Peyer's patch (tissue), 4 donors: ENCODE results near the gene B3GALT6.

Source experiments
- POLR2A ChIP-seq, 2 donors: fragments of 450-650 bp; IDR thresholded peaks; one replicate each; pipeline ENCODE4 v1.5.1; 2017; ENCODE audit warnings: antibody characterized with exemption in 2 of 2, mild to moderate bottlenecking in 2 of 2, moderate library complexity in 2 of 2
- TF ChIP-seq, protein P1 (sequence below), 6 experiments: fragments of 450-650 bp in 4 of 6; fragments of 200-600 bp in 2 of 6; sonication (generic) in 1 of 6; IDR thresholded peaks; one replicate each; pipeline ENCODE4 v1.5.1; 2017 to 2019; ENCODE audit warnings: antibody characterized with exemption in 6 of 6, mild to moderate bottlenecking in 3 of 6, moderate library complexity in 1 of 6

DNA sequence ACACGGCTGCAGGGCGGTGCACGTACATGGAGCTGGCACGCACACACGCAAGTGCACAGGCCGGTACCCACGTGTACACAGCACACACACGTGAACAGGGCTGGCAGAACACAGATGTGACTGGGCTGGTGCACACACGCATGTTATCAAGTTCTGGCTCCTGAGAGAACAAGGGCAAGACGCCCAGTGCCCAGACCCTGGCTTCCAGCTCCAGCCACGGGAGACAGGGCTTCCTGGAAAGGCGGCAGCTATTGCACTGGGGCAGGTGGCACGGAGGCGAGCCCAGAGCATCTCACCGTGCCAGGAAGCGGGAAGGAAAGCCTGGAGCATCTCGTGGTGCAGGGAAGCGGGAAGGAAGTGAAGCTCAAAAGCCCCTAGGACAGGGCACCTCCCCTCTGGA is 6.1 kb upstream of the B3GALT6 start:
- TF ChIP-seq, protein P1, sequence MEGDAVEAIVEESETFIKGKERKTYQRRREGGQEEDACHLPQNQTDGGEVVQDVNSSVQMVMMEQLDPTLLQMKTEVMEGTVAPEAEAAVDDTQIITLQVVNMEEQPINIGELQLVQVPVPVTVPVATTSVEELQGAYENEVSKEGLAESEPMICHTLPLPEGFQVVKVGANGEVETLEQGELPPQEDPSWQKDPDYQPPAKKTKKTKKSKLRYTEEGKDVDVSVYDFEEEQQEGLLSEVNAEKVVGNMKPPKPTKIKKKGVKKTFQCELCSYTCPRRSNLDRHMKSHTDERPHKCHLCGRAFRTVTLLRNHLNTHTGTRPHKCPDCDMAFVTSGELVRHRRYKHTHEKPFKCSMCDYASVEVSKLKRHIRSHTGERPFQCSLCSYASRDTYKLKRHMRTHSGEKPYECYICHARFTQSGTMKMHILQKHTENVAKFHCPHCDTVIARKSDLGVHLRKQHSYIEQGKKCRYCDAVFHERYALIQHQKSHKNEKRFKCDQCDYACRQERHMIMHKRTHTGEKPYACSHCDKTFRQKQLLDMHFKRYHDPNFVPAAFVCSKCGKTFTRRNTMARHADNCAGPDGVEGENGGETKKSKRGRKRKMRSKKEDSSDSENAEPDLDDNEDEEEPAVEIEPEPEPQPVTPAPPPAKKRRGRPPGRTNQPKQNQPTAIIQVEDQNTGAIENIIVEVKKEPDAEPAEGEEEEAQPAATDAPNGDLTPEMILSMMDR (IDR thresholded peaks at IDR 0.05): no peak
- TF ChIP-seq POLR2A (IDR thresholded peaks at IDR 0.05): no peak
